HUES6 (cell line): ENCODE data around the gene AGPAT3.

ENCODE experiments used
- H3K27ac ChIP-seq: 2 replicates; pipeline ENCODE4 v1.7.0; 2013; ENCODE audit warnings: low read depth, mild to moderate bottlenecking, low read length, inconsistent platforms
- H3K27me3 ChIP-seq: 2 replicates; pipeline ENCODE4 v1.6.1; 2013; ENCODE audit warnings: low read length; ENCODE audit not compliant: control insufficient read depth, insufficient read depth
- H3K36me3 ChIP-seq: 2 replicates; pipeline ENCODE4 v1.6.1; 2013; ENCODE audit warnings: low read length; ENCODE audit not compliant: control insufficient read depth, insufficient read depth
- H3K4me1 ChIP-seq: 2 replicates; pipeline ENCODE4 v1.6.1; 2013; ENCODE audit warnings: low read length; ENCODE audit not compliant: control insufficient read depth, insufficient read depth
- H3K4me3 ChIP-seq: 2 replicates; pipeline ENCODE4 v1.5.1; 2013; ENCODE audit warnings: low read depth, low read length
- H3K9ac ChIP-seq: one replicate; pipeline ENCODE4 v1.6.1; 2013; ENCODE audit warnings: mild to moderate bottlenecking, low read length
- H3K9me3 ChIP-seq: 2 replicates; pipeline ENCODE4 v1.6.1; 2013; ENCODE audit warnings: low read depth, low read length; ENCODE audit not compliant: control insufficient read depth, insufficient read depth

The AGPAT3 gene

GRCh38 chr21:43917515-43918384 is 52.7 kb downstream of the AGPAT3 start:
- H3K4me1 ChIP-seq = peaks cover 35% of the 10 kb centered on the region
- H3K4me3 ChIP-seq = no peak overlapping the region
- peaks cover 5% of the 10 kb centered on the region; the same call in 1 of the 2 replicates for H3K27me3 ChIP-seq
- H3K9ac ChIP-seq = no peak overlapping the region
- H3K36me3 ChIP-seq = no peaks in the 10 kb centered on the region
- H3K9me3 ChIP-seq = 0 out of 2 replicates have a peak, but pooled peaks cover 3% of the 10 kb centered on the region
- no peak overlapping the region for H3K27ac ChIP-seq

- Histone ChIP-seq H3K36me3 (no peaks in the 10 kb centered on the region), H3K27ac (no peak overlapping the region), H3K9me3 (no peaks in the 10 kb centered on the region), H3K9ac (no peak overlapping the region), H3K4me1 (peaks cover 35% of the 10 kb centered on the region), H3K4me3 (no peak overlapping the region), H3K27me3 (peaks cover 5% of the 10 kb centered on the region; the same call in 1 of the 2 replicates)
Measured at GRCh38 chr21:43918385-43918947, 53.4 kb downstream of the AGPAT3 start.

GRCh38 chr21:43919283-43919682 is 54.3 kb downstream of the AGPAT3 start:
- Histone ChIP-seq H3K4me1 (peaks cover 36% of the 10 kb centered on the region), H3K27ac (no peak overlapping the region), H3K9ac (no peak overlapping the region), H3K4me3 (no peak overlapping the region), H3K9me3 (no peaks in the 10 kb centered on the region), H3K27me3 (peaks cover 5% of the 10 kb centered on the region; the same call in 1 of the 2 replicates), H3K36me3 (no peaks in the 10 kb centered on the region)

- Histone ChIP-seq H3K9me3 (no peaks in the 10 kb centered on the region), H3K4me3 (no peak overlapping the region), H3K36me3 (no peaks in the 10 kb centered on the region), H3K4me1 (peaks cover 45% of the 10 kb centered on the region), H3K9ac (no peak overlapping the region), H3K27ac (no peak overlapping the region), H3K27me3 (peaks cover 5% of the 10 kb centered on the region; the same call in 1 of the 2 replicates)
Measured at GRCh38 chr21:43919871-43920801, 55.1 kb downstream of the AGPAT3 start.

- H3K27me3 ChIP-seq = peaks cover 5% of the 10 kb centered on the region; the same call in 1 of the 2 replicates
- peak overlapping the region; percentile 24; the same call in 1 of the 2 replicates for H3K27ac ChIP-seq
- H3K4me1 ChIP-seq = peaks cover 55% of the 10 kb centered on the region
Measured at GRCh38 chr21:43921571-43921978, 56.6 kb downstream of the AGPAT3 start.

GRCh38 chr21:43921979-43922945 is 57.2 kb downstream of the AGPAT3 start:
- Histone ChIP-seq H3K27ac (peak overlapping the region; percentile 24; the same call in 1 of the 2 replicates), H3K4me1 (peaks cover 49% of the 10 kb centered on the region), H3K27me3 (peaks cover 5% of the 10 kb centered on the region; the same call in 1 of the 2 replicates), H3K36me3 (no peaks in the 10 kb centered on the region), H3K9me3 (no peaks in the 10 kb centered on the region), H3K4me3 (no peak overlapping the region), H3K9ac (peak overlapping the region; percentile 35)

More at GRCh38 chr21:43921571-43921978, 56.6 kb downstream of the AGPAT3 start:
- H3K9me3 ChIP-seq = no peaks in the 10 kb centered on the region
- peak overlapping the region; percentile 44 for H3K9ac ChIP-seq
- H3K36me3 ChIP-seq = no peaks in the 10 kb centered on the region
- no peak overlapping the region for H3K4me3 ChIP-seq

- Histone ChIP-seq H3K4me3 (no peak overlapping the region), H3K9ac (no peak overlapping the region), H3K27ac (no peak overlapping the region), H3K27me3 (peaks cover 5% of the 10 kb centered on the region; the same call in 1 of the 2 replicates), H3K4me1 (peaks cover 46% of the 10 kb centered on the region), H3K9me3 (no peaks in the 10 kb centered on the region), H3K36me3 (no peaks in the 10 kb centered on the region)
Measured at GRCh38 chr21:43922949-43923348, 57.9 kb downstream of the AGPAT3 start.

GRCh38 chr21:43923391-43923790 is 58.4 kb downstream of the AGPAT3 start:
- H3K27me3 ChIP-seq = peaks cover 5% of the 10 kb centered on the region; the same call in 1 of the 2 replicates
- H3K9me3 ChIP-seq = no peaks in the 10 kb centered on the region
- no peak overlapping the region for H3K9ac ChIP-seq
- no peak overlapping the region for H3K27ac ChIP-seq
- H3K36me3 ChIP-seq = no peaks in the 10 kb centered on the region
- peaks cover 46% of the 10 kb centered on the region for H3K4me1 ChIP-seq
- no peak overlapping the region for H3K4me3 ChIP-seq

- Histone ChIP-seq H3K4me1 (peaks cover 50% of the 10 kb centered on the region), H3K27ac (no peak overlapping the region), H3K9ac (peak overlapping the region; percentile 44), H3K9me3 (no peaks in the 10 kb centered on the region), H3K36me3 (no peaks in the 10 kb centered on the region), H3K4me3 (no peak overlapping the region), H3K27me3 (peaks cover 5% of the 10 kb centered on the region; the same call in 1 of the 2 replicates)
Measured at GRCh38 chr21:43924421-43925095, 59.5 kb downstream of the AGPAT3 start.
